ENCODE measurements around the gene TNS1. TPM values are rescaled to one million over a fixed set of nuclear protein-coding genes. Genes with fewer than 3 reads are reported as not detected.
A peak's percentile ranks its signal among the peaks of the same experiment; 100 is the strongest.
"Not testable (repeated sequence)": the region's sequence is repeated elsewhere in the genome, so short reads cannot be mapped to it uniquely, and the experiment has no call there.

The TNS1 gene
- total RNA-seq, 1 donor from 2014 or later = 14.5 TPM

DNA sequence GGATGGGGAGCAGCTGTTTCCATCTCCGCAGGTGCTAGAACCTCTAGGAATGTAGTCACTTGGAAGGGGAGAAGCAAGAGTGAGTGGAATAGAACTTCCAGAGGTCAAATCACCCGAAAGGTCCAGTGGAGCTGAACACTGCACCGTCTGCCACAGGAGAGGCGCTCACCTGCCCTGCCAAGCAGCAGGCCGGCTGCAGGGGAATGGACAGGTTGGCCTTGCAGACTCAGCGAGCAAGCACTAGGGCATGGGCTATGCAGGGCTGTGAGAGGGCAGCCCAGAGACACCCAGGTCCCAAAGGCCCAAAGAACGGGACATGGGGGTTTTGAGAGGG, 214.2 kb downstream of the TNS1 start:
- TF ChIP-seq, protein P1, sequence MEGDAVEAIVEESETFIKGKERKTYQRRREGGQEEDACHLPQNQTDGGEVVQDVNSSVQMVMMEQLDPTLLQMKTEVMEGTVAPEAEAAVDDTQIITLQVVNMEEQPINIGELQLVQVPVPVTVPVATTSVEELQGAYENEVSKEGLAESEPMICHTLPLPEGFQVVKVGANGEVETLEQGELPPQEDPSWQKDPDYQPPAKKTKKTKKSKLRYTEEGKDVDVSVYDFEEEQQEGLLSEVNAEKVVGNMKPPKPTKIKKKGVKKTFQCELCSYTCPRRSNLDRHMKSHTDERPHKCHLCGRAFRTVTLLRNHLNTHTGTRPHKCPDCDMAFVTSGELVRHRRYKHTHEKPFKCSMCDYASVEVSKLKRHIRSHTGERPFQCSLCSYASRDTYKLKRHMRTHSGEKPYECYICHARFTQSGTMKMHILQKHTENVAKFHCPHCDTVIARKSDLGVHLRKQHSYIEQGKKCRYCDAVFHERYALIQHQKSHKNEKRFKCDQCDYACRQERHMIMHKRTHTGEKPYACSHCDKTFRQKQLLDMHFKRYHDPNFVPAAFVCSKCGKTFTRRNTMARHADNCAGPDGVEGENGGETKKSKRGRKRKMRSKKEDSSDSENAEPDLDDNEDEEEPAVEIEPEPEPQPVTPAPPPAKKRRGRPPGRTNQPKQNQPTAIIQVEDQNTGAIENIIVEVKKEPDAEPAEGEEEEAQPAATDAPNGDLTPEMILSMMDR (conservative IDR thresholded peaks at IDR 0.05) = no peak
- Mint-ChIP-seq H3K9me3 (no peaks in the 10 kb centered on the region), H3K27me3 (ENCODE audit: low read depth) (no peaks in the 10 kb centered on the region), H3K36me3 (ENCODE audit: low read depth) (no peaks in the 10 kb centered on the region), H3K4me1 (peaks cover 3% of the 10 kb centered on the region), H3K4me3 (no peak overlapping the region), H3K27ac (ENCODE audit: unreplicated experiment) (no peak overlapping the region)
- DNase-seq (ENCODE audit: low read depth, low spot score) = no peak

DNA sequence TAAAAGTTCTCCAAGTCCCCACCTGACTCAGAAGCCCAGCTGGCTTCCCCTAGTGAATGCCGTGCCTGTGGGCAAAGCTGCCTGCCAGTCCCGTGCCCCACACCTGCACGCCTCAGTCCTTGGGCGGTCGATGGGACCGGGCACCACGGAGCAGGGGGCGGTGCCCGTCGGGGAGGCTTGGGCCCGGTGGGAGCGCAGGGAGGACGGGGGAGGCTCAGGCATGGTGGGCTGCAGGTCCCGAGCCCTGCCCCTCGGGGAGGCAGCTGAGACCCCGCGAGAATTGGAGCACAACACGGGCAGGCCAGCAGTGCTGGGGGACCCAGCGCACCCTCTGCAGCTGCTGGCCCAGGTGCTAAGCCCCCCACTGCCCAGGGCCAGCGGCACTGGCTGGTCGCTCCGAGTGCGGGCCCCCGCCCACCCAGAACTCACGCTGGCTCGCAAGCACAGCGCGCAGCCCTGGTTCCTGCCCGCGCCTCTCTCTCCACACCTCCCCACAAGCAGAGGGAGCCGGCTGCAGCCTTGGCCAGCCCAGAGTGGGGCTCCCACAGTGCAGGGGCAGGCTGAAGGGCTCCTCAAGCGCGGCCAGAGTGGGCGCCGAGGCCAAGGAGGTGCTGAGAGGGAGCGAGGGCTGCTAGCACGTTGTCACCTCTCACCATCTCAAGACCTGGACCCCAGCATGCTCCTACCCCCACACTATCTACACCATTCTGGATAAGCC, 215.5 kb downstream of the TNS1 start:
- H3K9me3 Mint-ChIP-seq = peaks cover 5% of the 10 kb centered on the region
- DNase-seq (ENCODE audit: low read depth, low spot score) = no peak

DNA sequence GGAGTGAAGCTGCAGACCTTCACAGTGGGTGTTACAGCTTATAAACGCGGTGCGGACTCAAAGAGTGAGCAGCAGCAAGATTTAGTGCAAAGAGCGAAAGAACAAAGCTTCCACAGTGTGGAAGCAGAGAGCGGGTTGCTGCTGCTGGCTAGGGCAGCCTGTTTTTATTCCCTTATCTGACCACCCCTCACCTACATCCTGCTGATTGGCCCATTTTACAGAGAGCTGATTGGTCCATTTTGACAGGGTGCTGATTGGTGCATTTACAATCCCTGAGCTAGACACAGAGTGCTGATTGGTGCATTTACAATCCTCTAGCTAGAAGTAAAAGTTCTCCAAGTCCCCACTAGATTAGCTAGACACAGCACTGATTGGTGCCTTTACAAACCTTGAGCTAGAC, 216.2 kb downstream of the TNS1 start:
- not testable (repeated sequence) for H3K9me3 Mint-ChIP-seq; H3K27me3 Mint-ChIP-seq (ENCODE audit: low read depth); H3K4me1 Mint-ChIP-seq; DNase-seq (ENCODE audit: low read depth, low spot score); H3K36me3 Mint-ChIP-seq (ENCODE audit: low read depth); H3K4me3 Mint-ChIP-seq; H3K27ac Mint-ChIP-seq (ENCODE audit: unreplicated experiment)

More for the DNA sequence above, 215.5 kb downstream of the TNS1 start:
- Mint-ChIP-seq H3K4me1 (peaks cover 3% of the 10 kb centered on the region), H3K27ac (ENCODE audit: unreplicated experiment) (no peak overlapping the region), H3K27me3 (ENCODE audit: low read depth) (no peaks in the 10 kb centered on the region), H3K36me3 (ENCODE audit: low read depth) (peaks cover 4% of the 10 kb centered on the region), H3K4me3 (no peak overlapping the region)
- TF ChIP-seq, protein P1 (conservative IDR thresholded peaks at IDR 0.05) = no peak

DNA sequence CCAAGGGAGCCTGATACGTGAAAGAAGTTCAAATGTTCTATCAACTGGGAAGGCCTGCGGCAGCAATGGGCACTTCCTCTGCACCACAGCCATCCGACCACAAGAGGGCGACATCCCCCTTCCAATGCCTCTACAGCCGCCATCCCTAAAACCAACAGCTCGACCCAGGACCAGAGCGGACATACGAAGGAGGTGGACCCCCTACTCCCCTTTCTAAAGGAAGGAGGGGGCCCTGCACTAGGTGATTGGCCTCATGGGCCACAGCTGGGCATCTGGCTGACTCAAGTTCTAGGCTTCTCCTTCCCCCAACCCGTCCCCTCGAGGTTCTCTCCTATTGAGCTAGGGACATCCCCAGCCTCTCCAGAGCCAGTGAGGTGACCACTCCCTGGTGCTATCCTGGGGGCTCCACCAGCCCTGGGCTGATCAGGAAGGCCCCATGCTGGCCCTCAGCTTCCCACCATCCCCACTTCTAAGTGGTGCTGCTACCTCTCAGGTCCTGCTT, 217.2 kb downstream of the TNS1 start:
- Mint-ChIP-seq H3K27ac (ENCODE audit: unreplicated experiment) (no peak overlapping the region), H3K27me3 (ENCODE audit: low read depth) (no peaks in the 10 kb centered on the region), H3K36me3 (ENCODE audit: low read depth) (peaks cover 4% of the 10 kb centered on the region), H3K9me3 (peaks cover 5% of the 10 kb centered on the region), H3K4me1 (peaks cover 3% of the 10 kb centered on the region), H3K4me3 (no peak overlapping the region)
- TF ChIP-seq, protein P1 (conservative IDR thresholded peaks at IDR 0.05) = peak; percentile 97
- peak; percentile 96 for DNase-seq (ENCODE audit: low read depth, low spot score)

DNA sequence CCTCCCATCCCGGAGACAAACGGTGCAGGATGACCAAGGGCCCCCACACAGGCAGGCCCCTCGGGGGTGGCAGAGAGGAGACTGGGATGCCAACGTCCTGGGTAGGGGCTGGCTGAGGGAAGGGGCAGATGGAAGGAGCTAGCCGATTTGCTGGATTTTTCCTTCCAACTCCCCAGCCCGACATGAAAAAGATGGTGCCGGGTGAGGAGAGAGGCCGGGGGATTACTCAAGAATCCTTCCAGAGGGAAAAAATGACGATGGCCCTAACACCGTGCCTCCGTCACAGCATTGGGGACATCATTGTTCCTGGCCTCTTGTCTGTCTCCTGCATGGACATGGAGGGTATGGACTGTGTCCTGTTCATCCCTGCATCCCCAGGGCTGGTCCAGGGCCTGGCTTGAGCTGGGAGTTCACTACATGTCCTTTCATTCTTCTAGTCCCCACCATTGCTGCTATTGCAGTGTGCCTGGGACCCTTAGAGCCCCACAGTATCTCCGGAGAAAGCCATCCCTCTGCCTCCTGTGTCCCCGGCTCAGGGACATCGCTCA, 217.7 kb downstream of the TNS1 start:
- Mint-ChIP-seq H3K4me1 (peaks cover 3% of the 10 kb centered on the region), H3K27me3 (ENCODE audit: low read depth) (no peaks in the 10 kb centered on the region)
- TF ChIP-seq, protein P1 (conservative IDR thresholded peaks at IDR 0.05) = no peak

DNA sequence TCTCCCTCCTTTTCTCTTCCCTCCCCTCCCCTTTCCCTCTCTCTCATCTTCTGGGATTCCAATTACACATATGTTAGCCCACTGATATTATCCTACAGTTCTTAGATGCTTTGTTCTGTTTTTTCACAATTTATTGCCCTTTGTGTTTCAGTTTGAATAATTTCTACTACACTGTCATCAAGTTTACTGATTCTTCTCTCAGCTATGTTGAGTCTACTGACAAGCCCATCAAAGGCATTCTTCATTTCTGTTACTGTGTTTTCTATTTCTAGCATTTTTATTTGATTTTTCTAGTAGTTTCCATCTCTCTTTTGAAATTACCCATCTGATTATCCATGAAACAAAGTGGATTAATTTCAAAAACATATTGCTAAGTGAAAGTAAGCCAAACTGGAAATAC, 219.6 kb downstream of the TNS1 start:
- no peak for DNase-seq (ENCODE audit: low read depth, low spot score)
- H3K36me3 Mint-ChIP-seq (ENCODE audit: low read depth) = peaks cover 4% of the 10 kb centered on the region
- TF ChIP-seq, protein P1 (conservative IDR thresholded peaks at IDR 0.05) = no peak
- no peak overlapping the region for H3K4me3 Mint-ChIP-seq
- H3K27me3 Mint-ChIP-seq (ENCODE audit: low read depth) = no peaks in the 10 kb centered on the region
- peaks cover 5% of the 10 kb centered on the region for H3K9me3 Mint-ChIP-seq
- no peak overlapping the region for H3K27ac Mint-ChIP-seq (ENCODE audit: unreplicated experiment)
- H3K4me1 Mint-ChIP-seq = peaks cover 3% of the 10 kb centered on the region

More for the DNA sequence above, 217.7 kb downstream of the TNS1 start:
- peaks cover 4% of the 10 kb centered on the region for H3K36me3 Mint-ChIP-seq (ENCODE audit: low read depth)
- no peak overlapping the region for H3K27ac Mint-ChIP-seq (ENCODE audit: unreplicated experiment)
- H3K4me3 Mint-ChIP-seq = no peak overlapping the region
- no peak for DNase-seq (ENCODE audit: low read depth, low spot score)
- H3K9me3 Mint-ChIP-seq = peaks cover 5% of the 10 kb centered on the region

Measured in neural crest cell (in vitro differentiated cells).